ENCODE results near the gene ANKRD33. TPM values are rescaled to one million over a fixed set of nuclear protein-coding genes. Genes with fewer than 3 reads are reported as not detected.

Gene ANKRD33
- total RNA-seq, 1 donor from 2014 or later: not detected

- no peak for TF ChIP-seq CTCF (IDR thresholded peaks at IDR 0.05)
- H3K4me1 ChIP-seq: peaks cover 0 to 11% of the 10 kb centered on the region in 2 donors
These were observed 27.2 kb downstream of the ANKRD33 start for GRCh38 chr12:51915003-51915625.

GRCh38 chr12:51915951-51916350 is 28.0 kb downstream of the ANKRD33 start:
- Histone ChIP-seq H3K4me1 (peaks cover 0 to 8% of the 10 kb centered on the region in 2 donors), H3K27me3 (no peaks in the 10 kb centered on the region), H3K9me3 (no peaks in the 10 kb centered on the region), H3K27ac (no peak overlapping the region), H3K4me3 (no peak overlapping the region), H3K36me3 (no peaks in the 10 kb centered on the region)
- no peak for DNase-seq (ENCODE audit: low spot score in 2 of 2)
- intact Hi-C loops (cut with DNase I): no loop called here
- TF ChIP-seq CTCF (IDR thresholded peaks at IDR 0.05): no peak

More at GRCh38 chr12:51915003-51915625, 27.2 kb downstream of the ANKRD33 start:
- H3K27me3 ChIP-seq: no peaks in the 10 kb centered on the region
- H3K36me3 ChIP-seq: no peaks in the 10 kb centered on the region
- H3K4me3 ChIP-seq: no peak overlapping the region
- H3K27ac ChIP-seq: no peak overlapping the region
- DNase-seq (ENCODE audit: low spot score in 2 of 2): no peak
- intact Hi-C loops (cut with DNase I): no loop called here
- no peaks in the 10 kb centered on the region for H3K9me3 ChIP-seq

GRCh38 chr12:51917041-51917590 is 29.2 kb downstream of the ANKRD33 start:
- DNase-seq (ENCODE audit: low spot score in 2 of 2): no peak
- intact Hi-C loops (cut with DNase I): no loop called here
- Histone ChIP-seq H3K4me3 (no peak overlapping the region), H3K27me3 (no peaks in the 10 kb centered on the region), H3K36me3 (no peaks in the 10 kb centered on the region), H3K27ac (no peak overlapping the region), H3K4me1 (peaks cover 0 to 2% of the 10 kb centered on the region in 2 donors), H3K9me3 (no peaks in the 10 kb centered on the region)
- TF ChIP-seq CTCF (IDR thresholded peaks at IDR 0.05): no peak

GRCh38 chr12:51917746-51918453 is 30.0 kb downstream of the ANKRD33 start:
- DNase-seq (ENCODE audit: low spot score in 2 of 2): no peak
- no peak for TF ChIP-seq CTCF (IDR thresholded peaks at IDR 0.05)
- H3K36me3 ChIP-seq: no peaks in the 10 kb centered on the region
- intact Hi-C loops (cut with DNase I): no loop called here
- H3K27me3 ChIP-seq: no peaks in the 10 kb centered on the region
- no peak overlapping the region for H3K4me3 ChIP-seq
- H3K27ac ChIP-seq: no peak overlapping the region
- H3K4me1 ChIP-seq: no peaks in the 10 kb centered on the region
- no peaks in the 10 kb centered on the region for H3K9me3 ChIP-seq

- Histone ChIP-seq H3K9me3 (no peaks in the 10 kb centered on the region), H3K27me3 (no peaks in the 10 kb centered on the region), H3K36me3 (no peaks in the 10 kb centered on the region), H3K27ac (no peak overlapping the region), H3K4me3 (no peak overlapping the region), H3K4me1 (peaks cover 0 to 3% of the 10 kb centered on the region in 2 donors)
- DNase-seq (ENCODE audit: low spot score in 2 of 2): no peak
- no peak for TF ChIP-seq CTCF (IDR thresholded peaks at IDR 0.05)
- intact Hi-C loops (cut with DNase I): no loop called here
These were observed 32.1 kb downstream of the ANKRD33 start for GRCh38 chr12:51920046-51920445.
